SK-N-MC (cell line): ENCODE results near the gene COPS9.

Experiments
- EZH2 ChIP-seq: fragments of 200-600 bp; sonication (generic); IDR thresholded peaks from one replicate; pipeline ENCODE4 v1.6.1; 2017; ENCODE audit warnings: antibody characterized with exemption
- POLR2AphosphoS5 ChIP-seq: IDR thresholded peaks from 2 replicates; pipeline ENCODE4 v1.6.1; 2012; ENCODE audit warnings: mild to moderate bottlenecking, low read depth, low read length, borderline replicate concordance

- no peak for TF ChIP-seq POLR2AphosphoS5
- no peak for TF ChIP-seq EZH2
Measured at GRCh38 chr2:240165661-240166060, 29.6 kb upstream of the COPS9 start.
